GM19397 (cell line): ENCODE data around the gene EIF1.
A peak's percentile ranks its signal among the peaks of the same experiment; 100 is the strongest.
"Not testable (repeated sequence)": the region's sequence is repeated elsewhere in the genome, so short reads cannot be mapped to it uniquely, and the experiment has no call there.

ENCODE experiments used
- ATAC-seq: cut with Tn5 transposase; IDR thresholded peaks from one replicate; pipeline ENCODE4 v1.9.1; 2021; ENCODE audit warnings: mild to moderate bottlenecking, moderate library complexity; ENCODE audit not compliant: unreplicated experiment

EIF1 gene

GRCh38 chr17:41655611-41656111 is 33.0 kb upstream of the EIF1 start:
- ATAC-seq: no peak

- ATAC-seq: no peak
Observed at GRCh38 chr17:41656249-41657023, 32.2 kb upstream of the EIF1 start.

- ATAC-seq: no peak
Observed at GRCh38 chr17:41657176-41657754, 31.4 kb upstream of the EIF1 start.

GRCh38 chr17:41657936-41658335 is 30.7 kb upstream of the EIF1 start:
- no peak for ATAC-seq

- no peak for ATAC-seq
Observed at GRCh38 chr17:41658846-41659245, 29.8 kb upstream of the EIF1 start.

- ATAC-seq: no peak
Observed at GRCh38 chr17:41659427-41660212, 29.1 kb upstream of the EIF1 start.

- ATAC-seq: no peak
Observed at GRCh38 chr17:41660221-41660711, 28.4 kb upstream of the EIF1 start.

- no peak for ATAC-seq
Observed at GRCh38 chr17:41663451-41664171, 25.1 kb upstream of the EIF1 start.

GRCh38 chr17:41664172-41664457 is 24.6 kb upstream of the EIF1 start:
- ATAC-seq: no peak

GRCh38 chr17:41664587-41665565 is 23.8 kb upstream of the EIF1 start:
- no peak for ATAC-seq

- peak; percentile 75 for ATAC-seq
Observed at GRCh38 chr17:41665566-41666236, 23.0 kb upstream of the EIF1 start.

- peak; percentile 31 for ATAC-seq
Observed at GRCh38 chr17:41666237-41666641, 22.4 kb upstream of the EIF1 start.

- no peak for ATAC-seq
Observed at GRCh38 chr17:41666708-41667279, 21.9 kb upstream of the EIF1 start.

GRCh38 chr17:41667280-41668041 is 21.2 kb upstream of the EIF1 start:
- no peak for ATAC-seq

GRCh38 chr17:41672153-41672552 is 16.5 kb upstream of the EIF1 start:
- no peak for ATAC-seq

GRCh38 chr17:41675157-41676057 is 13.3 kb upstream of the EIF1 start:
- not testable (repeated sequence) for ATAC-seq

- ATAC-seq: no peak
Observed at GRCh38 chr17:41676058-41676419, 12.6 kb upstream of the EIF1 start.
